ENCODE measurements around the gene RNF130.
A peak's percentile ranks its signal among the peaks of the same experiment; 100 is the strongest.

RNF130 gene

DNA sequence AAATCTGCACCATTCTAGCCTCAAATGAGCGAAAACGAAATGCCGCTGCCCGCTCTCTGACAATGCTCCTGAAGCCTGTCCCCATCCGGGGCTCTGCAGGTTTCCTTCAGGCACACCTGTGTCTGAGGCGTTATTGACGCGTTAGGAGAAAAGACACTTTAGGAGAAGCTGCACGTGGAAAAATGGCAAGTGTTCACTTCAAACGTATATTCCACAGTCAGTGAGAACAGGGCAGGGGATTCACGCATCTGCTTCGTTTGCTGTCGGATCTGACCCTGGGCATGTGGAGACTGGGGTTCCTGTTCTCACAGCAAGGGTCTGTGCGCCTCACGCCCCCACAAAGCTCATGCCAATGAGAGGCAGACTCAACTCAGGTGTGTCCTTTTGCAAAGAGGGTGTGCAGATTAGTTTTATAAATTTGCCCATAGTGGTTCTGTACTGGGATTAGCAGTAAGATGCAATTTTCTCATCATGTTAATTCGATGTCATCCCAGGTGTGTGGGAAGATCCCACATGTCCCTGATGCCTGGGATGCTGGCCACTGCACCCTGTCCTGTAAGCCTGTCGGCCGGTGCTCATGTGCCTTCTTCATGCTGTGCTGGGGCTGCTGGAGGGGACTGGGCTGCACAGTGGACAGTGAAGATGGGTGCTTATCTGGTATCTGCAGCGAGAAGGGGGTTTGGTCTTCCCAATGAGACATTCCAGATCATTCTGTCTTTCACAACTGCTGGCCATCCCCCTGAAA, 152.6 kb downstream of the RNF130 start:
- H3K36me3 Mint-ChIP-seq: no peaks in the 10 kb centered on the region
- no peak overlapping the region for H3K27ac Mint-ChIP-seq
- ATAC-seq (ENCODE audit: low read depth): no peak
- no peak for DNase-seq (ENCODE audit: low spot score in 2 of 2)
- no peak overlapping the region for H3K4me3 Mint-ChIP-seq
- peaks cover 22% of the 10 kb centered on the region for H3K4me1 Mint-ChIP-seq
- H3K27me3 Mint-ChIP-seq: no peaks in the 10 kb centered on the region
- peaks cover 2% of the 10 kb centered on the region for H3K9me3 Mint-ChIP-seq

DNA sequence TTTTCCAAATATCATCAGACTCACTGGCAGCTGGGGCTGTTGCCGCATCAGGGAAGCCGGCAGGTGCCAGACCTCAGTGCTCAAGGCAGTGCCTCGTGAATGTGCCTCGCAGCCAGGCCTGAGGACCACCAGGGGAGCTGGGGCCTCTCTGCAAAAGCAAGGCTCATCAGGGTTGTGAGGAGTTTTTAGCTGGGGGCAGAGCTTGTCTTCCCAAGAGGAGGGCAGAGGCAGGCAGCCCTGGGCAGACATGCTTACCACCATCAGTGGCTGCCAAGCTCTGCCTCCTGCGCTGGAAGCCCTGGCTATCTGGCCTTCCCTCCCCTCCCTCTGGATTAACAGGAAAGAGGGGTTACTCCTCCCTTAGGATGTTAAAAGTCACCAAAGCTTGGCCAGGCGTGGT, 155.0 kb downstream of the RNF130 start:
- Mint-ChIP-seq H3K27ac (no peak overlapping the region), H3K4me1 (peaks cover 16% of the 10 kb centered on the region), H3K9me3 (no peaks in the 10 kb centered on the region), H3K4me3 (no peak overlapping the region), H3K27me3 (no peaks in the 10 kb centered on the region), H3K36me3 (no peaks in the 10 kb centered on the region)
- ATAC-seq (ENCODE audit: low read depth) (no peak), DNase-seq (ENCODE audit: low spot score in 2 of 2) (no peak)

DNA sequence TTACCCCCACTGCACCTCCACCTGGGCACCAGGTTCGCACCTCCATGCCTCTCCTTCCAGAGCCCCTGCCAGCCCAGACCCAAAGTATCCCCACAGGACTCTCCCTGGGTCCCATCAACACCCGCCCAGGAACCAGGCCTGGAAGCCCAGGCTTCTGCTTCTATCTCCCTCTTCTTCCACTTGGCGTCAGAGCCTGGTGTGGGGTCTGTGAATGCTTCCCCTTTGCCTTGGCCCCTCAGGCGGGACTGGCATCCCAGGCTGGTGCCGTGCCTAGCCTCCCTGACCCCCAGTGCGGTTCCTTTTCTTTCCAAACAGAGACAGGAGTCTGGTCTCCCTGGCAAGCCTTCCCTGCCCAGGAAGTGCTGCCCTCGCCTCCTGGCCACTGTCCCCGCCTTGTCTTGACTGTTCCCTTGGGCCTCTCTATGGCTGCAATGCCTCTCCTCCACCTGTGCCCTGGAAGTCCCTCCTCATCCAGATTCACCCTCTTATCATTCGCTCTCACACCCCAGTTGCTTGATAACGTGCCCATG, 156.1 kb downstream of the RNF130 start:
- H3K27me3 Mint-ChIP-seq: no peaks in the 10 kb centered on the region
- no peaks in the 10 kb centered on the region for H3K9me3 Mint-ChIP-seq
- ATAC-seq (ENCODE audit: low read depth): no peak
- DNase-seq (ENCODE audit: low spot score in 2 of 2): no peak
- peak overlapping the region; percentile 32 for H3K27ac Mint-ChIP-seq
- no peak overlapping the region for H3K4me3 Mint-ChIP-seq
- H3K4me1 Mint-ChIP-seq: peaks cover 16% of the 10 kb centered on the region
- no peaks in the 10 kb centered on the region for H3K36me3 Mint-ChIP-seq

DNA sequence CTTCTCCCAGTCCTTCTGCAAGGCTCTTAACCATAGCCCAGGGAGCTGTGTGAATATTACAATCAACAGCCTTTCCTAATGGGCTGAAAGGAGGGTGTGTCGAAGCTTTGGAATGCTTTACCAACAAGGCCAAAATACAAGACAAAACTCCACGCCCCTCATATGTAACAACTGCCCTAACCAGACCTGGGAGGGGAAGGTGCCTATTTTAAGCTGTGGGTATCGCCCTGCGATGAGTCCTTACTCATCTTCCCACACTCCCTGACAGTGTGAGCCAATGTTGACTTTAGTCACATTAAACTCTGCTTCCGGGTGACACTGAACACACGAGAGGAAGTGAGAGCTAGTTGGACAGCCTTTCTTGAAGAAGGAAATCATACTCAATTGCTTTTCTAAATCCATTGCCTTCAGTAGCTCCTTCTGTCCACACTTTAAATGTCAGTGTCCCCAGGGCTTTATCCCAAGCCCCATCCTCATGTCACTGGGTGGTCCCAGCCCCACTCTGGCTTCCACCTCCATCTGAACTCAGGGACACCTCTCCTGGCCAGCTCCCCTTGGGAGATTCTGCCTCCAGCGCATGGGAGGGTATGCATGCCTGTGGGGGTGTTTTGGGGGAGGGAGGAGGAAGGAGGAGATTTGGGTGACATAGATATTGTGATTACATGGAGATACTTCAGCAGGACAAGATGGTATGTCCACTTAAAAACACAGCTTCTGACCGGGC, 157.4 kb downstream of the RNF130 start:
- Mint-ChIP-seq H3K36me3 (no peaks in the 10 kb centered on the region), H3K4me1 (peaks cover 14% of the 10 kb centered on the region), H3K4me3 (no peak overlapping the region), H3K27ac (no peak overlapping the region), H3K27me3 (no peaks in the 10 kb centered on the region), H3K9me3 (no peaks in the 10 kb centered on the region)
- DNase-seq (ENCODE audit: low spot score in 2 of 2) (no peak), ATAC-seq (ENCODE audit: low read depth) (peak; percentile 48)

DNA sequence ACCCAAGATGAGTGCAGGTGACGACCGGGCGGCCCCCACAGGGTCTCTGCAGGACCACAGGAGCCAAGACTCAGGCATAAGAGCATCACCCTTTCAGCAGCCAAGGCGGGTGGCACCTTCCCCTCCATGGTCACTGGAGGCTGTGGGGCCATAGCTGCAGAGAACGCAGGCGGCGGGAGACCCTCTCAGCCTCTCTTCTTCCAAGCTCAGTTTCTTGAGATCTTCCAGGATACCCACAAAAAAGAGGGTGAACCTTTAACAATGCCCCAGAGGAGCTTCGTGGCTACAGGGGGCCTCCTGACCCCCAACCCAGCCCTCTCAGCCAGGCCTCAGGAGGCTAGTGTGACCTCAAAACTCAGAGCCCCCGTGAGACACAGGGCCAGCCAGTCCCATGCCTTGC, 158.1 kb downstream of the RNF130 start:
- Mint-ChIP-seq H3K27me3 (no peaks in the 10 kb centered on the region), H3K4me3 (no peak overlapping the region), H3K9me3 (no peaks in the 10 kb centered on the region), H3K4me1 (peaks cover 14% of the 10 kb centered on the region), H3K27ac (no peak overlapping the region), H3K36me3 (no peaks in the 10 kb centered on the region)
- no peak for ATAC-seq (ENCODE audit: low read depth)
- no peak for DNase-seq (ENCODE audit: low spot score in 2 of 2)

DNA sequence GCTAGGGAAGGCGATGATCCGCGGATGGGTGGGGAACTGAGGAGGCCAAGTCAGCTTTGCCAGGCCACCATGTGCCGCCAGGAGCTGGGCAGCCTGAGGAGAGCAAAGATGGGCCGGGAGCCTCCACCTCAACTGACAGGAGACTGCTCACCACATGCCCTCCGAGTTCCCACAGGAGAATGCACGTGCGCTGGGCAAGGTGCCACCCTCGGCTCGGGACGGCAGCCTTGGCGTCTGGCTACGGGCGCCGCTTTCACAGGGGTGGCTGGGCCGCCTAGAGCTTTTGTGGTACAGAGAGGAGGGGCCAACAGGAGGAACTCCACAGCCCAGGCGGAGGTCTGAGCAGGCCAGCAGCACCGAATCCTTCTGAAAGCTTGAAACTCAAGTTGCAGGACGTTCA, 158.6 kb downstream of the RNF130 start:
- no peak for ATAC-seq (ENCODE audit: low read depth)
- H3K27me3 Mint-ChIP-seq: no peaks in the 10 kb centered on the region
- H3K36me3 Mint-ChIP-seq: no peaks in the 10 kb centered on the region
- DNase-seq (ENCODE audit: low spot score in 2 of 2): no peak
- H3K9me3 Mint-ChIP-seq: no peaks in the 10 kb centered on the region
- H3K4me1 Mint-ChIP-seq: peaks cover 12% of the 10 kb centered on the region
- H3K4me3 Mint-ChIP-seq: no peak overlapping the region
- no peak overlapping the region for H3K27ac Mint-ChIP-seq

DNA sequence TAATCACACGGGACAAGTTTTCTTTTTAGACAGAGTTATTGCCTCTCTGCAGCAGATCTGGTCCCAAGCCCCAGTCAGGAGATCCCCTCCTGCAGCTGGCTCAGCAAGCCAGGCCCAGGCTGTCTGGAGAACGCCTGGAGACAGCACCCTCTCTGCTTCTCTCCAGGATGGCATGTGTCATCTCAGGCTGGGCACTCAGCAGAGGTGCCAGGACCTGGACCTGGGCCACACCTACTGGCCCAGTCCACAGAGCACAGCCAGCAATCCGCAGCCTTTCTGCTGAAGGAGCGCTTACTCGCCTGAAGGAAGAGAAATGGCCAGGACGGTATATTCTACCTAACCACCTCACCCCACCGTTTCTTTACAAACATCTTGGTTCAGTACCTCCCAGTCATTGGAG, 159.2 kb downstream of the RNF130 start:
- Mint-ChIP-seq H3K4me1 (peaks cover 11% of the 10 kb centered on the region), H3K9me3 (no peaks in the 10 kb centered on the region), H3K27ac (no peak overlapping the region), H3K4me3 (no peak overlapping the region), H3K36me3 (no peaks in the 10 kb centered on the region), H3K27me3 (no peaks in the 10 kb centered on the region)
- DNase-seq (ENCODE audit: low spot score in 2 of 2) (no peak), ATAC-seq (ENCODE audit: low read depth) (no peak)

DNA sequence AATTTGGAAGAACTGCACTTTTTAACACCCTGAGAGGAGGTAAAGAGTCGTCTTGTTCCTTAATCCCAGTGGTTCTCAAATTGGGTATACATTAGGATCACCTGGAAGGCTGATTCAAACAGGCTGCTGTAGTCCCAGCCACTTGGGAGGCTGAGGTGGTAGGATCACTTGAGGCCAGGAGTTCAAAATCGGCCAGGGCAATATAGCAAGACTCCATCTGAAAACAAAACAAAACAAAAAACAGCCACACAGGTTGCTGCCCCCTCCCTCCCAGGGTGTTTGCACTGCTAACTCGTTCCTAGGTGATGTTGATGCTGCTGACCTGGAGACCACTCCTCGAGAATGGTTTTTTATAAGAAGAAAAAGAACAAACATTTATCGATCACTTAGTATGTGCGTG, 162.3 kb downstream of the RNF130 start:
- DNase-seq (ENCODE audit: low spot score in 2 of 2): no peak
- peak overlapping the region; percentile 21 for H3K4me3 Mint-ChIP-seq
- no peaks in the 10 kb centered on the region for H3K27me3 Mint-ChIP-seq
- H3K27ac Mint-ChIP-seq: no peak overlapping the region
- peaks cover 3% of the 10 kb centered on the region for H3K36me3 Mint-ChIP-seq
- H3K9me3 Mint-ChIP-seq: no peaks in the 10 kb centered on the region
- H3K4me1 Mint-ChIP-seq: peaks cover 16% of the 10 kb centered on the region
- no peak for ATAC-seq (ENCODE audit: low read depth)

DNA sequence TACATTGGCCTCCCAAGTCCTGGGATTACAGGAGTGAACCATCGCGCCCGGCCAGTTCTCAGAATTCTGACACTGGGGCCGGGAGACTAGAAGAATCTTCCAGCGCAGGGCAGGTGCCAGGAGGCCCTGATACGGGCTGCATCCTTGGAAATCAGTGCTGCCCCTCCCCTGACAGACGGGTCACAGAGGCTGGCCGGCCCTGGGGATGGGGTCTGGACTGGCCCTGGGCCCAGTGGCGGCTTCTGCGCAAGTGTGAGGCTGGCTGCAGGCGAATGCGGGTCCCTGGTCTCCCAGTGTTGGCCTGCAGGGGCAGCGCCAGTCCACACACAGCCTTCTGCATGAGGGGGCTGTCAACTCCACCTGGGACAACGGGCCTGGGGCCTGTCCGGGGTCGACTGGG, 163.0 kb downstream of the RNF130 start:
- H3K27ac Mint-ChIP-seq: no peak overlapping the region
- no peaks in the 10 kb centered on the region for H3K27me3 Mint-ChIP-seq
- no peaks in the 10 kb centered on the region for H3K9me3 Mint-ChIP-seq
- DNase-seq (ENCODE audit: low spot score in 2 of 2): no peak
- no peak for ATAC-seq (ENCODE audit: low read depth)
- H3K36me3 Mint-ChIP-seq: peaks cover 6% of the 10 kb centered on the region
- H3K4me3 Mint-ChIP-seq: peak overlapping the region; percentile 86
- H3K4me1 Mint-ChIP-seq: peaks cover 14% of the 10 kb centered on the region

DNA sequence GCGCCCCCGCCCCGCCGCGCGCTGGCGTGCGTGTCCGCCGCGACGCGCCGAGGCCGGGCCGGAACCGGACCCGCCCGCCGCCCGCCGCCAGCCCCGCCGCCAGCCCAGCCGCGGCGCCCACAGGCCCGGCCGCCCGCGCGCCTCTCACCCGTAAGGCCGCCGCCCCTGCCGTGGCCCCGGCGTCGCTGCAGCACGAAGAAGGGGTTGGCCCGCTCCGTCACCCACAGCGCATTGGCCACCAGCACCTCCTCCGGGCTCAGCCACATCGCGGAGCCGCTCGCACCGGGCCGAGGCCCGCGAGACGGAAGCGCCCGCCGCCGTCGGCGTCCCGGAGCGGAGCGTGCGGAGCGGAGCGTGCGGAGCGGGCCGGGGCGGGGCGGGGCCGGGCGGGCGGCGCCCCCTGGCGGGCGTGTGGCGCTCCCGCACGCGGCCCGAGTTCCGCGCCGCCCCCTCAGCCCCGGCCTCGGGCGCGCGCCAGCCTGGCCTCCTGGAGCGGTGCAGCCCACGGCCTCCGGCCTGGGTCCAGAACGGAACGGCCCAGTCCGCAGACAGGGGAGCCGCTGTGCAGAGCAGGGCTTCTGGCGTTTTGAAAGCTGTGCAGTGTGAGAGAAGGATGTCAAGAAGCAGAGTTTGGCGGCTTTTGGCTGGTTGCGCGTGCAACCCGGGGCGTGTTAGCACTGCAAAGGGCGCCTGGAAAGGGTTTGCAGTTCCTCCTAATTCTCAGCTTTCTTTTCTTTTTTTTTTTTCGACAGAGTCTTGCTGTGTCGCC, 163.8 kb downstream of the RNF130 start, which contains the start of gene TBC1D9B:
Gene TBC1D9B, minus strand, starts transcription at position 342 of the 769 bp plus-strand sequence. Its CDS starts 76 bp downstream, at position 266.
- H3K9me3 Mint-ChIP-seq: no peaks in the 10 kb centered on the region
- ATAC-seq (ENCODE audit: low read depth) (peak; percentile 88), DNase-seq (ENCODE audit: low spot score in 2 of 2) (peak; percentile 67 to 76)
- peaks cover 7% of the 10 kb centered on the region for H3K36me3 Mint-ChIP-seq
- H3K27ac Mint-ChIP-seq: peak within 1 kb of the TSS; percentile 91
- peak within 1 kb of the TSS; percentile 92 for H3K4me3 Mint-ChIP-seq
- H3K4me1 Mint-ChIP-seq: peaks cover 14% of the 10 kb centered on the region
- H3K27me3 Mint-ChIP-seq: no peaks in the 10 kb centered on the region

DNA sequence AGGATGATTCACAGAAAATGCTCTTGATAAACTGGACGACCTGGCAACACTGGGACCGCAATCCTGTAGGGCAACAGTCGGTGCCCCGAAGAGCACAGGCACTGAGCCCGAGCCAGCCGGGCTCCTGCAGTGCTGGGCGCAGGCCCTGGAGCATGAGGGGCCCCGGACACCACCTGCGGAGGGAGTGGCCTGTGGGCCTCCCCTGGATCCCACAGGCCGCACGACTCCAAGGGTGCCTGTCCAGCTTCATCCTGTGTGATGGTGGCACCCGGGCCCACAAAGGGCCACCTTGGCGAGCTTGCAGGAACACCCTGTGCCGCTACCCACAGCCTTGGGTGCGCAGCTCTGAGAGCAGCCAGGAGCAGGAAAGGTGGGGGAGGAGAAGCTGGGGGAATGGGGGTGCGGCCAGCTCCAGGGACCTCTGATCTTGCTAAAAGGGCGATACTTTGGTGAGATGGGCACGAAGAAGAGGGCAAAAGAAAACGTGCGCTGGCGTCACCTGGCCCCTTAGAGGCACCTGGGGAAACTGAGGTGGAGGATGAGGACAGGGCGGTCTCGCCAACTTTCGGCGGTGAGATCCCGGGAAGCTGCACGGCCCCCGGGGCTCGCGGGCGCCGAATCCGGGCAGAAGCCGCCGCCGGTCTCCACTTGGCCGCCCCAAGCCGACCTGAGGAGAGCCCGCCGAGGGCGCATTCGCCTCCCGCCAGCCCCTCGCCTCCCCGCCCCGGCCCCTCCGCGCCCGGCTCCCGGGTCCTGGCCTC, 164.6 kb downstream of the RNF130 start:
- H3K4me3 Mint-ChIP-seq: peak overlapping the region; percentile 92
- H3K27ac Mint-ChIP-seq: peak overlapping the region; percentile 83
- peak; percentile 26 for ATAC-seq (ENCODE audit: low read depth)
- no peaks in the 10 kb centered on the region for H3K27me3 Mint-ChIP-seq
- peaks cover 9% of the 10 kb centered on the region for H3K36me3 Mint-ChIP-seq
- H3K4me1 Mint-ChIP-seq: peaks cover 14% of the 10 kb centered on the region
- DNase-seq (ENCODE audit: low spot score in 2 of 2): no peak
- H3K9me3 Mint-ChIP-seq: no peaks in the 10 kb centered on the region

DNA sequence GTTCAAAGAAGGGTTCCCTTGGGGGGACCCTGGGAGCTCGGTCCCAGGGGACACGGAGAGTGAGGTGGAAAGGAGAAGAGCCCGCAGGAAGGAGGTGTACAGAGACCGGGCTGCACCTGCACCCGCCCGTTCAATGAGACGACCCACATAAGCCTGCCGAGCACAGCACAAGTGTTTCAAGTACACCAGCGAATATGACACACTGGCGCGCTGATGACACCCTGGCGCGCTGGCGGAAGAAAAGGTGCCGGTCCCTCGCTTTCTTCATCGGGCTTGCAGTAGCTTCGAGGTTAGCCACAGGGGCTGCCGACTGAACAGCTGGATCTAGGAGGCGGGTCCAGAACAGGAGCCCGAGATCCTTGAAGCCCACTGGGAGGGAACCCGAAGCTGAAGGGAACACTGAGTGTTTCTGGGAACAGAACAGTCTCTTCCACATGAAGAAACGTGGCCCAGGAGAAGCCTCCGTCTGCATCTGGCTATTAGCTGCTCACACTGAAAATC, 165.2 kb downstream of the RNF130 start:
- DNase-seq (ENCODE audit: low spot score in 2 of 2): no peak
- no peaks in the 10 kb centered on the region for H3K27me3 Mint-ChIP-seq
- no peaks in the 10 kb centered on the region for H3K9me3 Mint-ChIP-seq
- H3K27ac Mint-ChIP-seq: peak overlapping the region; percentile 83
- ATAC-seq (ENCODE audit: low read depth): no peak
- peaks cover 10% of the 10 kb centered on the region for H3K36me3 Mint-ChIP-seq
- peak overlapping the region; percentile 92 for H3K4me3 Mint-ChIP-seq
- peaks cover 14% of the 10 kb centered on the region for H3K4me1 Mint-ChIP-seq

DNA sequence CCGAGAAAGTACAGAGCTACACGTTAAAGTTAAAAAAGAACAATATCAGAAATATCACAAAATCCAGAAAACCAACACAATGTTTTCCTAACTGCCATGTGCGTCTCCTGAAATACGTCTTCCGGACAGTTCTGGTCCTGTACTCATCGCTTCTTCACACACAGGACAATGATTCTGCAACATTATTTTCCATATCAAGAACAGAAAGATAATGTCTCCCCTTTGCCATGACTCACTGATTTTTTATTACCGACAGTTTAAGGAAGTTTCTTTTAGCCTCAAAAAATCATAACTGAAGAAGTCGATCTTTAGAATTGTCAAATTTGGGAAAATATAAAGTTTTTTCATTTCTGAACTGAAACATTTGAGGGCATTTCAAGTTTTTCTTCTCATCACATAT, 166.4 kb downstream of the RNF130 start:
- Mint-ChIP-seq H3K4me1 (peaks cover 14% of the 10 kb centered on the region), H3K27me3 (no peaks in the 10 kb centered on the region), H3K36me3 (peaks cover 10% of the 10 kb centered on the region), H3K27ac (no peak overlapping the region), H3K9me3 (no peaks in the 10 kb centered on the region), H3K4me3 (no peak overlapping the region)
- DNase-seq (ENCODE audit: low spot score in 2 of 2) (no peak), ATAC-seq (ENCODE audit: low read depth) (no peak)
